NCI-H1694 (cell line): Measurements from ENCODE around the gene RESP18.

Experiments used
- DNase-seq: peaks from one replicate; lab custom pipeline; 2025; lab: John Stamatoyannopoulos, UW

RESP18 gene

GRCh38 chr2:219277703-219278654 is 54.6 kb downstream of the RESP18 start:
- DNase-seq, result peak; percentile 86
